Ecto neural progenitor cell (in vitro differentiated cells): Measurements from ENCODE around the gene C17orf78.
"Not testable (repeated sequence)": the region's sequence is repeated elsewhere in the genome, so short reads cannot be mapped to it uniquely, and the experiment has no call there.

Experiments used
- DNase-seq: peaks from one replicate; pipeline ENCODE4 v3.0.0-alpha.2; 2018; ENCODE audit warnings: low spot score

The C17orf78 gene

DNA sequence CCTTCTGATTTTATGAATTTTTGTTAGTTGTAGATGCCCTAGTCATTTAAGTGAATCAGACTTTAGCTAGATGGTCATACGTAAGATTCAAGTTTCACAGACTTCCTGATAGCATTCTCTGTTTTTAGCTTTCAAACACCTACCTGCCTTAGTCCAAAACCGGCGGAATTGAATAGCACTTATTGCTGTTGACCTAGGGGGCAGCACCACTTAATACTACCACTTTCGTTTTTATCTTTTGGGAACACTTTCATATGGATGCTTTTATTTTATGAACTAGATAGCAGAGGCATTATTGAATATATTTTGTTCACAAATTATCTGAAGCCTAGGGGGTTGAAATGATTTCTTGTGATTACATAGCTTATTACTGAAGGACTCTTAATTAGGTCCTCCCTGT lies 62.4 kb downstream of the C17orf78 start:
- DNase-seq: no peak

DNA sequence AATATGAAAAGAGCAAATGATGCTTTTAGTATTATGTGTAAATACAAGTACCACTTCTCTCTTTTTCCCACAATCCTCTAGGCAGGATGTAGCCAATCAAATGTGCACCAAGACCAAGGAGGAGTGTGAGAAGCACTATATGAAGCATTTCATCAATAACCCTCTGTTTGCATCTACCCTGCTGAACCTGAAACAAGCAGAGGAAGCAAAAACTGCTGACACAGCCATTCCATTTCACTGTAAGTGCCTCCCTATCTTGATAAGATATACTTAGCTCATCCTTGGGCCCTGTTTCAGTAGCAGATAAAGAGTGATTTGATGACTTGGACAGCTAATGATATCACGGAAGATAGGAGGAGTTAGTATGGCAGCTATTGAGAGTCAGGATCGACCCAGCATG lies 64.6 kb downstream of the C17orf78 start:
- DNase-seq: no peak

DNA sequence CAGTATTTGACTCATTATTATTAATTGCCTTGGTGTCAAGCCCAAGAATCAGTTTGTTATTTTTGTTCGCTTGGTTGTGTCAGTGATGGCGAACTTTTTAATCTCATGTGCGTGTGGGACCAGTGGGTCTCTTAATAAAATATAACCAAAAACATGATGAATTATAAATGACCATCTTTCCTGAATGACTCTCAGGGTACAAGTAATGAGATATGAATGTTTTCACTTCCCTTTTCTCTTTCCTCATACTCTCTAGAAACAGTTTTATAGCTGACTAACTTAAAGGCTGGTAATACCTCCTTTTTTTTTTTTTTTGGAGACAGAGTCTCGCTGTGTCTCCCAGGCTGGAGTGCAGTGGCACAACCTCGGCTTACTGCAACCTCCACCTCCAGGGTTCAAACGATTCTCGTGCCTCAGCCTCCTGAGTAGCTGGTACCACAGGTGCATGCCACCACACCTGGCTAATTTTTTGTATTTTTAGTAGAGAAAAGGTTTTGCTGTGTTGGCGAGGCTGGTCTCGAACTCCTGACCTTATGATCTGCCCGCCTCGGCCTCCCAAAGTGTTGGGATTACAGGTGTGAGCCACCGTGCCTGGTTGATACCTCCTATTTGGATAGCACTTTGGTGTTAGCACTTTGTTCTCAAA lies 65.7 kb downstream of the C17orf78 start:
- not testable (repeated sequence) for DNase-seq
